GM12865 (cell line): ENCODE measurements around the gene NT5C1A.
A peak's percentile ranks its signal among the peaks of the same experiment; 100 is the strongest.

Experiments
- DNase-seq: peaks from one replicate; pipeline ENCODE4 v3.0.0; 2010; ENCODE audit warnings: low read depth
- H3K4me3 ChIP-seq: 2 replicates; pipeline ENCODE4 v1.5.1; 2011; ENCODE audit warnings: mild to moderate bottlenecking, low read depth, low read length, control low read depth
- TF ChIP-seq, protein P1 (sequence below): IDR thresholded peaks from 2 replicates; pipeline ENCODE4 v1.5.1; 2011; ENCODE audit warnings: low read length, control low read depth, low read depth, inconsistent platforms; ENCODE audit not compliant: insufficient read depth; ENCODE audit errors: missing control alignments

NT5C1A gene

GRCh38 chr1:39657923-39658485, 13.9 kb downstream of the NT5C1A start:
- no peak overlapping the region for H3K4me3 ChIP-seq

DNA sequence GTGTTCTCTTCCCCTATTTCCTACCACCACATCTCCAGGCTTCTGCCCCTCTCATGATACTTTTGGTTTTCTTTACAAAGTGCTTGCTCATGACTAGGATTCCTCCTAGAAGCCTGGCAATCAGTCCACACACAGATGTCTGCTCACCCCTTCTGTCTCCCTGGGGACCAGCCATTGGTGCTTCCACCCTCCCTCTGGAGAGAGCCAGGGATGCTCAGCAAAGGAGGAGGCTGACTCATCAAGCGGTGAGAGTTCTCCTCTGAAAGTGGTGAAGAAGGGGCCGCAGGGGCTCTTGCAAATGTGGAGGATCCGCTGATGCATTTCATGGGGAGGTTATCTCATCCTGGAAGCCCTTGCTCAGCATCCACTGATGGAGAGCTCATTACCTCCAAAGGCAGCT, 14.5 kb downstream of the NT5C1A start:
- DNase-seq, result no peak
- no peak overlapping the region for H3K4me3 ChIP-seq
- TF ChIP-seq, protein P1, sequence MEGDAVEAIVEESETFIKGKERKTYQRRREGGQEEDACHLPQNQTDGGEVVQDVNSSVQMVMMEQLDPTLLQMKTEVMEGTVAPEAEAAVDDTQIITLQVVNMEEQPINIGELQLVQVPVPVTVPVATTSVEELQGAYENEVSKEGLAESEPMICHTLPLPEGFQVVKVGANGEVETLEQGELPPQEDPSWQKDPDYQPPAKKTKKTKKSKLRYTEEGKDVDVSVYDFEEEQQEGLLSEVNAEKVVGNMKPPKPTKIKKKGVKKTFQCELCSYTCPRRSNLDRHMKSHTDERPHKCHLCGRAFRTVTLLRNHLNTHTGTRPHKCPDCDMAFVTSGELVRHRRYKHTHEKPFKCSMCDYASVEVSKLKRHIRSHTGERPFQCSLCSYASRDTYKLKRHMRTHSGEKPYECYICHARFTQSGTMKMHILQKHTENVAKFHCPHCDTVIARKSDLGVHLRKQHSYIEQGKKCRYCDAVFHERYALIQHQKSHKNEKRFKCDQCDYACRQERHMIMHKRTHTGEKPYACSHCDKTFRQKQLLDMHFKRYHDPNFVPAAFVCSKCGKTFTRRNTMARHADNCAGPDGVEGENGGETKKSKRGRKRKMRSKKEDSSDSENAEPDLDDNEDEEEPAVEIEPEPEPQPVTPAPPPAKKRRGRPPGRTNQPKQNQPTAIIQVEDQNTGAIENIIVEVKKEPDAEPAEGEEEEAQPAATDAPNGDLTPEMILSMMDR, result no peak

More at GRCh38 chr1:39657923-39658485, 13.9 kb downstream of the NT5C1A start:
- peak; percentile 90 for DNase-seq
- TF ChIP-seq, protein P1, result peak; percentile 90

DNA sequence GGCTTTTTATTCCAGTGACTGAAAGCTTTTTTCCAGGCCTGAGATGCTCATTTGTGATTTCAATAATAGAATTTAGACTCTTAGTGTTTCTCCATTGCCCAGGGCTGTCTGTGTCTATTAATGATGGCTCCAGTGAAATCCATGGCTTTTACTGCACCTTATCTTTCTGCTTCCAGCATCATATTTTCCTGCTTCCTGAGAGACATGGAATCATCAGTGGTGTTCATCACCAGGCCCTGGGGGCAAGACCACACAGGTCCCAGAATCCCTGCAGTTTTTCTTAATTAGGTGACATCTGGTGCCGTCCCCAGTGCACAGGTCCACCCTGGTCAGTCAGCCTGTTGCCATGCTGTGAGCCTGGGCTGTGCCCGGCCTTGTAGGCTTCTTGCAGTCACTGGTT, 15.5 kb downstream of the NT5C1A start:
- no peak overlapping the region for H3K4me3 ChIP-seq
- DNase-seq, result no peak
- TF ChIP-seq, protein P1, result no peak

- DNase-seq, result no peak
- TF ChIP-seq, protein P1, result no peak
- H3K4me3 ChIP-seq, result no peak overlapping the region
Measured at GRCh38 chr1:39655578-39656268, 16.2 kb downstream of the NT5C1A start.

GRCh38 chr1:39654291-39654690, 17.6 kb downstream of the NT5C1A start:
- H3K4me3 ChIP-seq, result no peak overlapping the region
- TF ChIP-seq, protein P1, result no peak
- no peak for DNase-seq

DNA sequence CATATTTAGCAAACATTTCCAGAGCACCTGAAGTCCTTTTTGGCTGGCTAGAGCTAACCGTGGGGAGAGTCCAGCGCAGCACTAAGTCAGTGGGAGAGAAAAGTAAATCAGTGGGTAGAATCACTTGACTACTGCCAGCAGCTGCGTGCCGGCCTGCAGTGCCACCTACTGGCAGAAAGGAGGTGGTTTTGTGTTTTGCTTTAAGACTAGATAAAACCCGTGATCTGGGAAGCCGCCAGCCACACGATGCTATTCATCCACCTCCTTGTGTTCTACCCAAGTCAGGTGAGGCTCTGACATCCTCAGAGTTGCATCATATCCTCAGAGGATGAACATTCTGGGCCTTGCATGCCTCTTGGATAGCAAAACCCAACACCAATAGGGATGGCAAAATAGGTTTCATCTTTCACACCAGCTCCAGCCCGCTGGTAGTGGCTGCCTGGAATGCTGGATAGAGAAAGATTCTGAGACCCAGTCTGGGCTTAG, 18.3 kb downstream of the NT5C1A start:
- peak; percentile 88 for DNase-seq
- H3K4me3 ChIP-seq, result no peak overlapping the region
- TF ChIP-seq, protein P1, result peak; percentile 90
